ENCODE results near the gene RAG1. TPM values are rescaled to one million over a fixed set of nuclear protein-coding genes. Genes with fewer than 3 reads are reported as not detected.

Gene RAG1
- total RNA-seq, 2 experiments from 2014 or later: not detected

DNA sequence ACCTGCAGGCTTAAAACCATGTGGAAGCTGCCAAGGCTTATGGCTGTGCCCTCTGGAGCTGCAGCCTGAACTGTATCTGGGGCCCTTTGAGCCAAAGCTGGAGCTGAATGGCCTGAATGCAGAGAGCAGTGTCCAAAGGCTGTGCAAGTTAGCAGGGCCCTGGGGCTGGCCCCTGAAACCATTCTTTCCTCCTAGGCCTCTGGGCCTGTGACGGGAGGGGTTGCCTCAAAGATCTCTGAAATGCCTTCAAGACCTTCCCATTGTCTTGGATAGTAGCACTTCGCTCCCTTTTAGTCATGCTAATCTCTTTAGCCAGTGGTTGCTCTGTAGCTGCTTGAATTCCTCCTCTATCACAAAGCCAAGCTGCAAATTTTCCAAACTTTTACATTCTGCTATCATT, 13.7 kb downstream of the RAG1 start:
- no peaks in the 10 kb centered on the region for H3K79me2 ChIP-seq (ENCODE audit: insufficient read depth, low read depth, low read length)
- H3K4me1 ChIP-seq (ENCODE audit: insufficient read depth, low read length, poor library complexity, severe bottlenecking): no peaks in the 10 kb centered on the region
- CTCF ChIA-PET (ENCODE audit: unreplicated experiment): no interaction called here
- no peak overlapping the region for H3K4me3 ChIP-seq (ENCODE audit: low read depth, low read length, poor library complexity, severe bottlenecking)
- peaks cover 5% of the 10 kb centered on the region; the same call in 1 of the 2 replicates for H3K9me3 ChIP-seq (ENCODE audit: low read length)
- no peak for DNase-seq (ENCODE audit: low spot score)
- POLR2A ChIA-PET: no interaction called here
- H2AFZ ChIP-seq (ENCODE audit: low read length): no peak overlapping the region
- BruUV-seq (replicated peaks): no TSS peak
- no peak overlapping the region for H3K27ac ChIP-seq (ENCODE audit: low read depth, low read length, poor library complexity, severe bottlenecking)
- no peaks in the 10 kb centered on the region for H3K9me2 ChIP-seq (ENCODE audit: insufficient read depth, low read length)
- no peak overlapping the region for H3K4me2 ChIP-seq (ENCODE audit: low read length)
- no peak for TF ChIP-seq CTCF (conservative IDR thresholded peaks at IDR 0.05; ENCODE audit: low read length)
- no peak for TF ChIP-seq EZH2phosphoT487 (IDR thresholded peaks at IDR 0.05; ENCODE audit: borderline replicate concordance, low read depth, low read length)
- H4K20me1 ChIP-seq (ENCODE audit: insufficient read depth, low read length): no peaks in the 10 kb centered on the region
- H3K36me3 ChIP-seq (ENCODE audit: insufficient read depth, low read length): no peaks in the 10 kb centered on the region
- intact Hi-C loops (cut with micrococcal nuclease; ENCODE audit: unreplicated experiment): no loop called here

DNA sequence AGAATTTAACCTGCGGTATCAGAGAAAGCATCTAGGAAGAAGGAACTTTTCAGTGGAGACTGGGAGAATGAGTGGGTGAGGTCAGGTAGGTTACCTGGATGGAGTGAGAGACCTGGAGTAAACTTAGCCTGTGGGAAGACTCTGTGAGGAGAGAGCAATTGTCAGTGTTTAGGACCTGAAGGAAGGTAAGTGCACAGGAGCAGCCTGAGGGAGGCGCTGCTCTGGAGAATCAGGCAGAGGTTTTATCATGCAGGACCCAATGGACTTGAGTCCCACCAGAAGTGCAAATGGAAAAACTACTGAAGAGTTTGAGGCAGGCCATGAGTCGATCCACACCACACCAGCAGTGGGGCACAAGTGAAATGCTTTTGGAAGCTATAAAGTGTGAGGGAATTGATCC, 15.9 kb downstream of the RAG1 start:
- ChIA-PET CTCF (ENCODE audit: unreplicated experiment) (no interaction called here), POLR2A (no interaction called here)
- no peak for DNase-seq (ENCODE audit: low spot score)
- no peaks in the 10 kb centered on the region for H3K36me3 ChIP-seq (ENCODE audit: insufficient read depth, low read length)
- no peaks in the 10 kb centered on the region for H3K4me1 ChIP-seq (ENCODE audit: insufficient read depth, low read length, poor library complexity, severe bottlenecking)
- BruUV-seq (replicated peaks): no TSS peak
- H3K9me3 ChIP-seq (ENCODE audit: low read length): peaks cover 5% of the 10 kb centered on the region; the same call in 1 of the 2 replicates
- no peaks in the 10 kb centered on the region for H4K20me1 ChIP-seq (ENCODE audit: insufficient read depth, low read length)
- H3K27ac ChIP-seq (ENCODE audit: low read depth, low read length, poor library complexity, severe bottlenecking): no peak overlapping the region
- TF ChIP-seq EZH2phosphoT487 (IDR thresholded peaks at IDR 0.05; ENCODE audit: borderline replicate concordance, low read depth, low read length): no peak
- TF ChIP-seq CTCF (conservative IDR thresholded peaks at IDR 0.05; ENCODE audit: low read length): no peak
- H3K4me2 ChIP-seq (ENCODE audit: low read length): no peak overlapping the region
- no peaks in the 10 kb centered on the region for H3K9me2 ChIP-seq (ENCODE audit: insufficient read depth, low read length)
- H3K79me2 ChIP-seq (ENCODE audit: insufficient read depth, low read depth, low read length): no peaks in the 10 kb centered on the region
- no peak overlapping the region for H2AFZ ChIP-seq (ENCODE audit: low read length)
- intact Hi-C loops (cut with micrococcal nuclease; ENCODE audit: unreplicated experiment): no loop called here
- no peak overlapping the region for H3K4me3 ChIP-seq (ENCODE audit: low read depth, low read length, poor library complexity, severe bottlenecking)

DNA sequence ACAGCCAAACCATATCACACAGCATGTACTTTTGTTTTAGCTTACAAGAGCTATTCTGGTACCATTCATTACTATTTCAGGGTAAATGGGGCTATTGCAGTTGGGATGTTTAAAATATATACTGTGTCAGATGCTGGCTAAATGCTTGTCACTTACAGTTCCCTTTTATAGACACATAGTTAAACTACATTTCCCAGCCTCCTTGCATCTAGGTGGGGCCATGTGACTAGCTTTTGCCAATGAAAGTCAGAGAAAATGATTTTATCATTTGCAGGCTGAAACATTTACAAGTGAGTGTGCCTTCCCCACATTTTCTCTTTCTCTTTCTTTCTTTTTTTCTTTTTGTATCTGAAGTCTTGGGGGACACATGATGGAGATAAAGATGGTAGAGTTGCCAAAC, 18.7 kb downstream of the RAG1 start:
- TF ChIP-seq EZH2phosphoT487 (IDR thresholded peaks at IDR 0.05; ENCODE audit: borderline replicate concordance, low read depth, low read length) (no peak), CTCF (conservative IDR thresholded peaks at IDR 0.05; ENCODE audit: low read length) (no peak)
- no peaks in the 10 kb centered on the region for H4K20me1 ChIP-seq (ENCODE audit: insufficient read depth, low read length)
- no peaks in the 10 kb centered on the region for H3K9me2 ChIP-seq (ENCODE audit: insufficient read depth, low read length)
- no peak overlapping the region for H3K4me3 ChIP-seq (ENCODE audit: low read depth, low read length, poor library complexity, severe bottlenecking)
- H3K79me2 ChIP-seq (ENCODE audit: insufficient read depth, low read depth, low read length): no peaks in the 10 kb centered on the region
- peaks cover 2% of the 10 kb centered on the region; the same call in 1 of the 2 replicates for H3K9me3 ChIP-seq (ENCODE audit: low read length)
- no peak overlapping the region for H2AFZ ChIP-seq (ENCODE audit: low read length)
- ChIA-PET POLR2A (interaction anchor here (0.6 kb wide), 1 partner anchor 21 kb away, joined by 3 read pairs; no protein-coding TSS in a partner anchor), CTCF (ENCODE audit: unreplicated experiment) (no interaction called here)
- H3K4me2 ChIP-seq (ENCODE audit: low read length): no peak overlapping the region
- no peaks in the 10 kb centered on the region for H3K4me1 ChIP-seq (ENCODE audit: insufficient read depth, low read length, poor library complexity, severe bottlenecking)
- no TSS peak for BruUV-seq (replicated peaks)
- H3K36me3 ChIP-seq (ENCODE audit: insufficient read depth, low read length): no peaks in the 10 kb centered on the region
- no peak for DNase-seq (ENCODE audit: low spot score)
- H3K27ac ChIP-seq (ENCODE audit: low read depth, low read length, poor library complexity, severe bottlenecking): no peak overlapping the region
- intact Hi-C loops (cut with micrococcal nuclease; ENCODE audit: unreplicated experiment): no loop called here

All from OCI-LY7 (cell line).